ENCODE data around the gene SLC26A11. TPM values are rescaled to one million over a fixed set of nuclear protein-coding genes. Genes with fewer than 3 reads are reported as not detected.
A peak's percentile ranks its signal among the peaks of the same experiment; 100 is the strongest.

Gene SLC26A11
- total RNA-seq, result 42.4 TPM
- long read RNA-seq, transcript SLC26A11-201 (18 exons, 2,885 nt), result major isoform, 14 of 83 reads
- long read RNA-seq, partial matches to known transcripts, result 45 of 83 reads
- long read RNA-seq, other reads (novel, unspliced or antisense), result 22 of 83 reads

- H3K4me3 ChIP-seq, result peak within 1 kb of the TSS; percentile 96
- DNase-seq (peak; percentile 89), ATAC-seq (peak; percentile 92 to 95)
- H3K9me3 ChIP-seq, result no peaks in the 10 kb centered on the region
- H3K27me3 ChIP-seq (ENCODE audit: low read depth), result no peaks in the 10 kb centered on the region
- intact Hi-C loops (cut with DNase I), result no loop called here
- peaks cover 21% of the 10 kb centered on the region for H3K36me3 ChIP-seq
- peak within 1 kb of the TSS; percentile 90 for H3K27ac ChIP-seq
- peaks cover 28% of the 10 kb centered on the region for H3K4me1 ChIP-seq
- no peak for TF ChIP-seq CTCF (IDR thresholded peaks at IDR 0.05)
Observed at GRCh38 chr17:80220054-80220735, at the start of gene SLC26A11, which contains the start of gene SGSH. TSS of gene SLC26A11 (plus strand) at chr17:80220427. CDS start at chr17:80221561, 1,134 bp downstream. TSS of gene SGSH (minus strand) at chr17:80220333. CDS start at chr17:80220313, 20 bp downstream.

- H3K4me3 ChIP-seq, result no peak overlapping the region
- no peak for TF ChIP-seq CTCF (IDR thresholded peaks at IDR 0.05)
- intact Hi-C loops (cut with DNase I), result no loop called here
- no peak for ATAC-seq
- no peaks in the 10 kb centered on the region for H3K36me3 ChIP-seq
- no peak for DNase-seq
- H3K4me1 ChIP-seq, result no peaks in the 10 kb centered on the region
- H3K9me3 ChIP-seq, result no peaks in the 10 kb centered on the region
- H3K27ac ChIP-seq, result no peak overlapping the region
- no peaks in the 10 kb centered on the region for H3K27me3 ChIP-seq (ENCODE audit: low read depth)
Observed at GRCh38 chr17:80171681-80172080, 48.5 kb upstream of the SLC26A11 start.

- Histone ChIP-seq H3K9me3 (no peaks in the 10 kb centered on the region), H3K4me3 (no peak overlapping the region), H3K27ac (no peak overlapping the region), H3K4me1 (no peaks in the 10 kb centered on the region), H3K36me3 (no peaks in the 10 kb centered on the region), H3K27me3 (ENCODE audit: low read depth) (no peaks in the 10 kb centered on the region)
- ATAC-seq (no peak), DNase-seq (no peak)
- no peak for TF ChIP-seq CTCF (IDR thresholded peaks at IDR 0.05)
- intact Hi-C loops (cut with DNase I), result no loop called here
Observed at GRCh38 chr17:80173126-80173525, 47.1 kb upstream of the SLC26A11 start.

GRCh38 chr17:80173916-80174315 lies 46.3 kb upstream of the SLC26A11 start:
- no peaks in the 10 kb centered on the region for H3K9me3 ChIP-seq
- intact Hi-C loops (cut with DNase I), result no loop called here

GRCh38 chr17:80176757-80177156 lies 43.5 kb upstream of the SLC26A11 start:
- H3K36me3 ChIP-seq, result no peaks in the 10 kb centered on the region
- no peaks in the 10 kb centered on the region for H3K9me3 ChIP-seq
- no peak for TF ChIP-seq CTCF (IDR thresholded peaks at IDR 0.05)
- H3K27ac ChIP-seq, result no peak overlapping the region
- no peaks in the 10 kb centered on the region for H3K27me3 ChIP-seq (ENCODE audit: low read depth)
- intact Hi-C loops (cut with DNase I), result no loop called here
- ATAC-seq (no peak), DNase-seq (no peak)
- H3K4me1 ChIP-seq, result no peaks in the 10 kb centered on the region
- H3K4me3 ChIP-seq, result no peak overlapping the region

More at GRCh38 chr17:80173916-80174315, 46.3 kb upstream of the SLC26A11 start:
- Histone ChIP-seq H3K4me1 (no peaks in the 10 kb centered on the region), H3K27me3 (ENCODE audit: low read depth) (no peaks in the 10 kb centered on the region), H3K4me3 (no peak overlapping the region), H3K36me3 (no peaks in the 10 kb centered on the region), H3K27ac (no peak overlapping the region)
- no peak for DNase-seq
- TF ChIP-seq CTCF (IDR thresholded peaks at IDR 0.05), result no peak
- ATAC-seq, result no peak
